Nucleus accumbens (tissue), 56 donors: ENCODE measurements around the gene ELAC1.
A peak's percentile ranks its signal among the peaks of the same experiment; 100 is the strongest.
"Not testable (repeated sequence)": the region's sequence is repeated elsewhere in the genome, so short reads cannot be mapped to it uniquely, and the experiment has no call there.

Experiments
- DNase-seq, 56 donors: peaks; one replicate each; lab custom pipeline; 2025; lab: John Stamatoyannopoulos, UW

The ELAC1 gene, protein sequence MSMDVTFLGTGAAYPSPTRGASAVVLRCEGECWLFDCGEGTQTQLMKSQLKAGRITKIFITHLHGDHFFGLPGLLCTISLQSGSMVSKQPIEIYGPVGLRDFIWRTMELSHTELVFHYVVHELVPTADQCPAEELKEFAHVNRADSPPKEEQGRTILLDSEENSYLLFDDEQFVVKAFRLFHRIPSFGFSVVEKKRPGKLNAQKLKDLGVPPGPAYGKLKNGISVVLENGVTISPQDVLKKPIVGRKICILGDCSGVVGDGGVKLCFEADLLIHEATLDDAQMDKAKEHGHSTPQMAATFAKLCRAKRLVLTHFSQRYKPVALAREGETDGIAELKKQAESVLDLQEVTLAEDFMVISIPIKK

DNA sequence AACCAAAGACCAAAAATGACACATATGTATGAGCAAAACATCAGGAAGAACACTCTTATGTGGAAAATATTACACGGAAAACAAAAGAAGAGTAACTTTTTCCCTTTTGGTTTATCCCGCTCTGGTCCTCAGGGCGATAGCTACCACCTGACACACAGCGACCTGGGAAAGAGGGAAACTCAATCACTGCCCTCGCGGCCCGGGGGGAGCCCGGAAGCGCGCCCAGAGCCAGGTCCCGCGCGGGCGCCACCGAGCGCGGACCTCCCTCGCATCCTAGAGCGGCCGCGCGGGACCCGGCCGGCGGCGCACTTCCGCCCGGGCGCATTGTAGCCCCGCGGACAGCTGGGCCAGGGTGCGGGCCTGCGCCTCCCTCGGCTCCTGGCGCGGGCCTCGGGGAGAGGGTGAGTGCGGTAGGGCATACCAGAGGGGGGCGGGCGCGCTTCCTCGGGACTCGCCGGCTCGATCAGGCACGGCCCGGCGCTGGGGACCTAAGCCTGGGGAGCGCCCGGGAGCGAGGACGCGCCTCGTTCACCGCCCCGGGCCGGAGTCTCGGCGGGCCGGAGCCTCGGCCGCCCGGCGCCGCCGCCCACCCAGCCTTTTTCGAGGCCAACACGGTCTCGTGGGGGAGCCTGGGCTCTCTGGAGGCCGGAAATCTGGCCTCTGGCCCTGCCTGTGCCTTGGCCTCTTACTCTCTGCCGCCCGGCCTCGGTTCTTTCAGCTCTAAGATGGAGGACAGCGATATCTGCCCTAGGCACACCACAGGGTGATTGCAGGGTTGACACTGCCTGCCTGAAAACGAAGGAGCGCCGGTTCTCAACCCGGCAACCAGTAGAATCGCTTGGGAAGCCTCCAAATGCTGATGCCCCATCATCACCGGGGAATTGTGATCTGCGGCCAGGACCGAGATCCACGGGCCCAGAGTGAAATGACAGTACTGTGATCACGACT is at the start of gene ELAC1:
Gene ELAC1 (plus strand): TSS at position 327 of the 948 bp plus-strand sequence. CDS start 6,365 bp downstream, outside the sequence.
- peak in 54 of 56 donors; percentile 11 to 86 (median 70) for DNase-seq

- no peak for DNase-seq
These were observed 49.7 kb upstream of the ELAC1 start for GRCh38 chr18:50918153-50918552.

DNA sequence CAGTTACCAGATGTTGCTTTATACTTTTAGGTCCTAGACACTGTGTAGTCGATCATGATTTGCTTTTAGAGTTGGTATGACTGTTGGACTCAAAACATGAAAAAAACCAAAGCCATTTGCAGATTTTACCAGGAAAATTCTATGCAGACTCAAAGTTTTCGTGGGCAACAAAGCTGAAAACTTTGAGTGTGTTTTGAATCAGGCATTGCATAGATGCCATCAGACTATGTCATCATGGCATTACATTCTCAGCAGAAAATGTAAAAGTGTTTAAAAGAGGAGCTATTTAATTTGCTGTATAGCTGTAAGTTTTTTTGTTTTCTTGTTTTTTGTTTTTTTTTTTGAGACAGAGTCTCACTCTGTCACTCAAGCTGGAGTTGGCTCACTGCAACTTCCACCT is 43.5 kb upstream of the ELAC1 start:
- no peak for DNase-seq

DNA sequence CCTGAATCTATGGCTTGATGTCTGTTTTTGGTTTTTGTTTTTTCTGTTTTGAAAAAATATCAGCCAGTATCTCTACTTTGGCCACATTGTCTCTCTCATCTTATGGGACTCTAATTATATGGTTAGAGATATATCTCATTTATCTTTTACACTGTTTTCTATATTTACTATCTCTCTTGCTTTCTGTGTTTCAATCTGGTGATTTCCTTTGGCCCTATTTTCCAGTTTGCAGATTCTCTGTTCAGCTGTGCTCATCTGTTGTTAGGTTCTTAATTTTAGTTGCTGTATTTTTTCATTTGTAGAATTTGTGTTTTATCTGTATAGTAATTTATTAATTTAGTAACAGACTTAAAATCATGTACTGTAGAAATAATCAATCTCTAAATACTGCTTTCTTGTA is 41.3 kb upstream of the ELAC1 start:
- no peak for DNase-seq

DNA sequence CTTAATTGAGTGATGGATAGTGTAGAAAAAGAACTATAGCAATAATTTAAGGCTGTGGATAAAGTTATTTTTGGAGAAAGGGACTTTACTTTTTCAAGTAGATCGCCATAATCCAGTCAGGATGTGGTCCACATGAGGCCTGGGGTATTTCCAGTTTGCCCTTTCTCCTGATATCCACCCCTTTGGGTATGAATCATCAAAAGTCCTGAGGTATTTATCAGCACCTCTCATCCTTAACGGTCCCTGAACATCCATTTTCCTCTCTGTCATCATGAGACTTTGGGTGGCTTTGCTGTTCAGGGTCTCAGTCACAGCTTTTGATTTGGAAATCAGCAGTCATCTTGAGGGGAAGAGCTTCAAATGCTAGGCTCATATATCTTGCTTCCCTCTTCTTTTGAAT is 39.3 kb upstream of the ELAC1 start:
- no peak for DNase-seq

DNA sequence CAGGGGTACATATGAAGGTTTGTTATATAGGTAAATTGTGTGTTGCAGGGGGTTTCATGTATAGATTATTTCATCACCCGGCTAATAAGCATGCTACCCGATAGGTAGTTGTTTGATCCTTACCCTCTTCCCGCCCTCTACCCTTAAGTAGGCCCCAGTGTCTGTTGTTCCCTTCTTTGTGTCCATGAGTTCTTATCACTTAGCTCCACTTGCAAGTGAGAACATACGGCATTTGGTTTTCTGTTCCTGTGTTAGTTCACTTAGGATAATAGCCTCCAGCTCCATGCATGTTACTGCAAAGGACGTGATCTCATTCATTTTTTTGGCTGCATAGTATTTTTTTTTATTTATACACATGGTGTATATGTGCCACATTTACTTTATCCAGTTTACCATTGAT is 34.2 kb upstream of the ELAC1 start:
- DNase-seq = no peak

DNA sequence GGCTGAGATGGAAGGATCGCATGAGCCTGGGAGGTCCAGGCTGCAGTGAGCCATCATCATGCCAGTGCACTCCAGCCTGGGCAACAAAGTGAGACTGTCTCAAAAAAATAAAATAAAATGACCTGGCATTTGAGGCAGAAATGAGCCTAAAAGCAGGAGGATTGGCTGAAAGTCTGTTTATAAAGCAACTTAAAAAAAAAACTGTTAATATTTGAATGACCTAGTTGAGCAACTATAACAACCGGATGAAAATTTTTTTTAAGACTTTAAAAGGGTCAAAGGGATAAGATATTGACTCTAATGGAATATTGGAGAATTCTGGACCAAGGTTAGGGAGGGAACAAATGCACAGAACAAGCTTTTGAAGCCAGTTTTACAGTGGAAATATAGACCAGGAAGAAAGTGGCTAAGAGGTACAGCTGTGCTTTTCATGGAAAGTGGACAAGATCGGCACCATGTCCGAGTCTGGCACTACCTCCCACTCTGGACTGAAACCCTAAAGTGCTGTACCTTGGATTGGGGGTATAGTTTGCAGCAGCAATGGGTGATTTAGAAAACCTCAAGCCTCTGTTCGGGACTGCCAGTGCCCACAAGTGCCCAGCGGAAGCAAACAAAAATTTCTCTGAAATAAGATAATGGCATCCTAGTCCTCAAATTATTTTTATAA is 33.2 kb upstream of the ELAC1 start:
- DNase-seq = no peak

DNA sequence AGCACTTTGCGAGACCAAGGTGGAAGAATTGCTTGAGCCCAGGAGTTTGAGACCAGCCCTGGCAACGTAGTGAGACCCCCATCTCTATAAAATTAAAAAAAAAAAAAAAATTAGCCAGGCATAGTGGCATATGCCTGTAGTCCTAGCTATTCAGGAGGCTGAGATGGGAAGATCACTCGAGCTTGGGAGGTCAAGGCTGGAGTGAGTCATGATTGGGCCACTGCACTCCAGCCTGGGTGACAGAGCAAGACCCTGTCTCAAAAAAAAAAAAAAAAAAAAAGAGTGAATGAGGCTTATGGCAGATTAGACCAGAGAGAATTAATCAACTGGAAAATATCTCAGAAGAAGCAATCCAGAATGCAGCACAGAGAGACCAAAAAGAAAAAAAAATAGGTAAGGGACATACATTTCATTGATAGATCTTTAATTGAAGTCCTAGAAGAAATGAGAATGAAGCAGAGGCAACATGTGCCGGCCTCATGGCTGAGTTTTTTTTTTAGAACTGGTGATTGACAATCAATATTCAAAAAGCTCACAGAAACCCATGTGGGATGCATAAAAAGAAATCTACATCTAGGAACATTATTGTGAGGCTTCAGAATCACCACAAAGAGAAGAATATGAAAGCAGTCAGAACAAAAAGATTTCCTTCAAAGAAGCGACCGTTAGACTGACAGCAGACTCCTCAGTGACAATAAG is 32.2 kb upstream of the ELAC1 start:
- no peak for DNase-seq

- no peak for DNase-seq
These were observed 30.7 kb upstream of the ELAC1 start for GRCh38 chr18:50937183-50937582.

GRCh38 chr18:50938912-50939311 is 28.9 kb upstream of the ELAC1 start:
- no peak for DNase-seq

- DNase-seq = peak in 1 of 56 donors; percentile 2
These were observed 23.5 kb upstream of the ELAC1 start for GRCh38 chr18:50944245-50944932.

- not testable (repeated sequence) for DNase-seq
These were observed 21.9 kb upstream of the ELAC1 start for GRCh38 chr18:50945918-50946317.

DNA sequence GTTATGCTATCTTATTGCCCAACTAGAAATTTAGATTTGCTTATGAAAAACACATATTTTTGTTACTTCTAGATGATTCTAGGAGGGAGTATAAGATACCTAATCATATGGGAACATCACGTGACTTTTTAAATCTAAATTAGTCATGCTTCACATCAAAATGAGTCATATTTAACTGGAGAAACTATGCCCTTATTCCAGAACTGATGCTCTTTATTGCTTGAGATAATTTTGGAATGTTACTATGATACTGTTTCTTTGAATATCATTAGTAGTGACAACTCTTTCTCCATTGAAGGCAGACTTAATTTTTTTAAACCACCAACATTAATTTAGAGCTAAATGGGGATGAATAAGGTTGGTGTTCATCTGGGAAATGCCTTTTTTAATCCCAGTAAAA is 19.9 kb upstream of the ELAC1 start:
- DNase-seq = no peak

- DNase-seq = no peak
These were observed 18.7 kb upstream of the ELAC1 start for GRCh38 chr18:50949185-50949584.

- DNase-seq = no peak
These were observed 17.2 kb upstream of the ELAC1 start for GRCh38 chr18:50950626-50951025.

DNA sequence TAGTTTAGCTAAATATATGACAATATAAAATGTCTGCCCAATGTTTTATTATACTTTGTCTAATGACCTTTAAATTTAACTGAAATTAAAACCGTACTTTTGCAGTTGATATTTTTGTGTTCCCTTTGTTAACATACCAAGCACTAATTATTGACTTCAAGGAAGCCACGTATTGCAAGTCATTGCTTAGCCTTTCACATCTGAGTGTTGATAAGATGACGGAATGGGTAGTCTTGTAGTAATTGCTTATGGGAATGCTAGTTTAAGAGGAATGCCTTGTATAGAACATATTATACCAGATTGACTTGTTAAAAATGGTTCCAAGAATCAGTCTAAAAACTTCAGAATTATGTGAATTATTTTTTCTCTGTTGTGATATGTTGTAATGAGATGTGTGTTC is 14.0 kb upstream of the ELAC1 start:
- no peak for DNase-seq

DNA sequence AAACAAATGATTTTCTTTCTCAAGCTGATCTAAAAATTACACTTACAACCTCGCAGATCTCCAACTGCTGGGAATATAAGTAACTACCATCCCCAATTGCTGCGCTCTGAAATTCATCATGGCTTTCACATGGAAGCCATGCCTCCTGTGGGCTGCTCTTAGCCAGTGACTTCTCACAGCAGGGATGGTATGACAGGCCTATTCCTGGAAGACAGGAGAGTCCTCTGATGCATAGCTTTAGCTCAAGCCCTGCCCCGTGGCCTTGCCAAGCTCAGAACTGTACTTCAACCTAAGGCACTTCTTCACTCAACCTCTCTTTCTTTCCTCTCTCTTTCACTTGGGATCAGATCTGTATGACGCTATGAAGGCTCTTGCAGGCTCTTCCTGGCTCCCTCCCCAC is 12.6 kb upstream of the ELAC1 start:
- no peak for DNase-seq

DNA sequence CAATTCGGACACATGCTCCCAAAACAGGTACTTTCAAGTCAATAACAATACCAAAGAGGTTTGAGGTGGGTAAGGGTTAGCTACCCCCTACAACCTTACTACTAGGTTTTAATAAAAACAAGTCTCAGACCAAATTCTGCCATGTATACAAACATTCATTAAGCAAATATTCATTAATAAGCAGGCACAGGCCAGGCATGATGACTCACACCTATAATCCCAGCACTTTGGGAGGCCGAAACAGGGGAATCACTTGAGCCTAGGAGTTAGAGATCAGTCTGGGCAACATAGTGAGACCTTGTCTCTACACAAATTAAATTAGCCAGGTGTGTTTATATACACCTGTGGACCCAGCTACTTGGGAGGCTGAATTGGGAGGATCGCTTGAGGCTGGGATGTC is 11.7 kb upstream of the ELAC1 start:
- DNase-seq = no peak

DNA sequence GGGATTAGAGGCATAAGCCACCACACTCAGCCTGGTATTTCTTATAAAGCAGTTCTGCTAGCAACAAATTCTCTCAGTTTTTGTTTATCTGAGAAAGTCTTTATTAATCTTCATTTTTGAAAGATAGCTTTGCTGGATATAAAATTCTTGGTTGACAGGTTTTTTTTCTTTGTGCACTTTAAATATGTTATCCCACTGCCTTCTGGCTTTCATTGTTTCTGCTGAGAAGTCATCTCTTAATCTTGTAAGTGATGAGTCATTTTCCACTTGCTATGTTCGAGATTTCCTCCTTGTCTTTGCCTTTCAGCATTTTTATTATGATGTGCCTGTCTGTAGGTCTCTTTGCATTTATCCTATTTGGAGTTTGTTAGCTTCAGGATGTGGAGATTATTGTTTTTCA is 5.9 kb upstream of the ELAC1 start:
- no peak for DNase-seq

GRCh38 chr18:50969448-50969847 is 1.6 kb downstream of the ELAC1 start:
- DNase-seq = no peak
